OCI-LY3 (cell line): ENCODE results near the gene IPO7.
A peak's percentile ranks its signal among the peaks of the same experiment; 100 is the strongest.
"Not testable (repeated sequence)": the region's sequence is repeated elsewhere in the genome, so short reads cannot be mapped to it uniquely, and the experiment has no call there.

Source experiments
- H2AFZ ChIP-seq: fragments of 200-600, 300-600 bp; shearing (Covaris generic); 2 replicates; pipeline ENCODE4 v1.6.0; 2014; ENCODE audit warnings: antibody characterized with exemption, low read depth, low read length
- H3K27ac ChIP-seq: fragments of 200-600, 300-600 bp; sonication (generic); 2 replicates; pipeline ENCODE4 v1.5.1; 2014; ENCODE audit warnings: mild to moderate bottlenecking, low read length, moderate library complexity, mixed read lengths
- H3K27me3 ChIP-seq: fragments of 200-600, 300-600 bp; sonication (generic); 2 replicates; pipeline ENCODE4 v1.6.1; 2014; ENCODE audit warnings: low read depth, low read length, mixed read lengths
- H3K36me3 ChIP-seq: fragments of 200-600, 300-600 bp; sonication (generic); replicated peaks from 2 replicates; pipeline ENCODE3; 2014; ENCODE audit warnings: low read depth, low read length, mixed read lengths
- H3K4me1 ChIP-seq: fragments of 300-600, 200-600 bp; sonication (generic); 2 replicates; pipeline ENCODE4 v1.6.1; 2014; ENCODE audit warnings: low read length, mixed read lengths
- H3K4me2 ChIP-seq: fragments of 200-600, 300-600 bp; sonication (generic); 2 replicates; pipeline ENCODE4 v1.6.1; 2014; ENCODE audit warnings: low read length, mixed read lengths
- H3K4me3 ChIP-seq: fragments of 300-600, 200-600 bp; sonication (generic); 2 replicates; pipeline ENCODE4 v1.5.1; 2014; ENCODE audit warnings: antibody characterized with exemption, mild to moderate bottlenecking, low read length, moderate library complexity
- H3K79me2 ChIP-seq: fragments of 300-600, 200-600 bp; shearing (Covaris generic); 2 replicates; pipeline ENCODE4 v1.6.1; 2014; ENCODE audit warnings: mild to moderate bottlenecking, low read length, mixed read lengths
- H3K9ac ChIP-seq: fragments of 300-600, 200-600 bp; shearing (Covaris generic); 2 replicates; pipeline ENCODE4 v1.6.0; 2014; ENCODE audit warnings: mild to moderate bottlenecking, low read length, moderate library complexity
- H3K9me3 ChIP-seq: fragments of 200-600, 300-600 bp; shearing (Covaris generic); 2 replicates; pipeline ENCODE4 v1.6.1; 2014; ENCODE audit warnings: low read length, mixed read lengths; ENCODE audit not compliant: insufficient read depth
- H4K20me1 ChIP-seq: fragments of 200-600, 300-600 bp; sonication (generic); 2 replicates; pipeline ENCODE4 v1.6.1; 2016; ENCODE audit warnings: low read length, mixed read lengths; ENCODE audit not compliant: insufficient read depth
- CTCF ChIP-seq: fragments of 200-600, 300-600 bp; sonication (generic); IDR thresholded peaks from 2 replicates; pipeline ENCODE4 v1.5.1; 2014; ENCODE audit warnings: antibody characterized with exemption, low read length, low read depth
- EZH2phosphoT487 ChIP-seq: fragments of 200-600 bp; shearing (Covaris generic); IDR thresholded peaks from 2 replicates; pipeline ENCODE4 v1.6.1; 2018; ENCODE audit warnings: antibody characterized with exemption, mixed run types, low read depth

IPO7 gene

GRCh38 chr11:9384535-9385326 lies at the start of gene IPO7:
IPO7 (plus strand) TSS chr11:9384652; CDS start chr11:9384764, 112 bp downstream.
- H3K27ac ChIP-seq, result peak within 1 kb of the TSS; percentile 62
- peaks cover 57% of the 10 kb centered on the region for H3K79me2 ChIP-seq
- peaks cover 18% of the 10 kb centered on the region for H3K36me3 ChIP-seq
- H3K9ac ChIP-seq, result peak within 1 kb of the TSS; percentile 93
- peaks cover 20% of the 10 kb centered on the region for H3K4me1 ChIP-seq
- H4K20me1 ChIP-seq, result peaks cover 33% of the 10 kb centered on the region
- no peaks in the 10 kb centered on the region for H3K9me3 ChIP-seq
- H2AFZ ChIP-seq, result peak within 1 kb of the TSS; percentile 98
- peak within 1 kb of the TSS; percentile 91 for H3K4me2 ChIP-seq
- TF ChIP-seq EZH2phosphoT487 (no peak), CTCF (peak; percentile 20)
- peak within 1 kb of the TSS; percentile 96 for H3K4me3 ChIP-seq
- no peaks in the 10 kb centered on the region for H3K27me3 ChIP-seq

GRCh38 chr11:9341638-9342178 lies 42.7 kb upstream of the IPO7 start:
- H3K4me2 ChIP-seq, result no peak overlapping the region
- TF ChIP-seq CTCF (no peak), EZH2phosphoT487 (no peak)
- no peak overlapping the region for H2AFZ ChIP-seq
- H3K27me3 ChIP-seq, result peaks cover 2% of the 10 kb centered on the region; the same call in 1 of the 2 replicates
- no peak overlapping the region for H3K4me3 ChIP-seq
- H3K36me3 ChIP-seq, result no peaks in the 10 kb centered on the region
- H3K4me1 ChIP-seq, result no peaks in the 10 kb centered on the region
- H3K79me2 ChIP-seq, result no peaks in the 10 kb centered on the region
- H3K9me3 ChIP-seq, result no peaks in the 10 kb centered on the region
- no peaks in the 10 kb centered on the region for H4K20me1 ChIP-seq
- H3K9ac ChIP-seq, result no peak overlapping the region
- no peak overlapping the region for H3K27ac ChIP-seq

- TF ChIP-seq CTCF (no peak), EZH2phosphoT487 (no peak)
- H3K27me3 ChIP-seq, result peaks cover 11% of the 10 kb centered on the region; the same call in 1 of the 2 replicates
- no peaks in the 10 kb centered on the region for H3K79me2 ChIP-seq
- no peak overlapping the region for H3K9ac ChIP-seq
- no peaks in the 10 kb centered on the region for H3K9me3 ChIP-seq
- H2AFZ ChIP-seq, result no peak overlapping the region
- no peaks in the 10 kb centered on the region for H3K36me3 ChIP-seq
- H4K20me1 ChIP-seq, result no peaks in the 10 kb centered on the region
- no peak overlapping the region for H3K4me2 ChIP-seq
- no peak overlapping the region for H3K4me3 ChIP-seq
- H3K27ac ChIP-seq, result no peak overlapping the region
- H3K4me1 ChIP-seq, result no peaks in the 10 kb centered on the region
These were observed 40.3 kb upstream of the IPO7 start for GRCh38 chr11:9344061-9344680.

DNA sequence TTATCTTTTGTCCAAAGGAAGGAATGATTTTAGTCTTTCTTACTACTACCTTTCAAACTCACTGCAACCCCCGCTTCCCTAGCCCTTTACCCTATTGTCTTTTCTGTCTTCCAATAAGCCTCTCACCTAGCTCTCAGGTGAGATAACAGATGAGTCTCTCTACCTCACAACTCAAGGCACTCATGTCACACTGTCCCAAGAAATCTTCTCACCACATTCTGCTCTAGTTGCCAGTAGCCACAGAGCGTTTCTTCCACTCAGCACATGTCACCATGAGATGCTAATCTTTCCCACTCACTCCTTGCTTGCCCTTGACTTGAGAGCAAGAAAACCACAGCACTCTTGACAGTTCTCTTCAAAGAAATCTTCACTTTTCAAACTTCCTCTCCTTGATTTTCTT lies 37.4 kb upstream of the IPO7 start:
- no peak overlapping the region for H3K9ac ChIP-seq
- H3K4me1 ChIP-seq, result no peaks in the 10 kb centered on the region
- no peak overlapping the region for H3K4me2 ChIP-seq
- H3K79me2 ChIP-seq, result no peaks in the 10 kb centered on the region
- TF ChIP-seq CTCF (no peak), EZH2phosphoT487 (no peak)
- H3K36me3 ChIP-seq, result no peaks in the 10 kb centered on the region
- H4K20me1 ChIP-seq, result no peaks in the 10 kb centered on the region
- H2AFZ ChIP-seq, result no peak overlapping the region
- H3K9me3 ChIP-seq, result no peaks in the 10 kb centered on the region
- H3K27me3 ChIP-seq, result peaks cover 11% of the 10 kb centered on the region; the same call in 1 of the 2 replicates
- H3K27ac ChIP-seq, result no peak overlapping the region
- no peak overlapping the region for H3K4me3 ChIP-seq

- H3K4me1 ChIP-seq, H3K4me2 ChIP-seq, H3K27ac ChIP-seq, H3K9ac ChIP-seq, H3K4me3 ChIP-seq, H3K79me2 ChIP-seq, H4K20me1 ChIP-seq, H2AFZ ChIP-seq, H3K36me3 ChIP-seq, H3K9me3 ChIP-seq, H3K27me3 ChIP-seq: not testable (repeated sequence)
These were observed 36.7 kb upstream of the IPO7 start for GRCh38 chr11:9347779-9348178.
